Hepatocyte (in vitro differentiated cells): ENCODE data around the gene MTPN. TPM values are rescaled to one million over a fixed set of nuclear protein-coding genes. Genes with fewer than 3 reads are reported as not detected.

Experiments
- DNase-seq: peaks from one replicate; pipeline ENCODE4 v3.0.0-alpha.2; 2016; ENCODE audit warnings: low spot score
- H2AFZ ChIP-seq: fragments of 200-600 bp; sonication (generic); 2 replicates; pipeline ENCODE4 v1.6.0; 2016; ENCODE audit warnings: antibody characterized with exemption, mild to moderate bottlenecking
- H3K27ac ChIP-seq: fragments of 200-600 bp; sonication (generic); 2 replicates; pipeline ENCODE4 v1.5.1; 2016; ENCODE audit warnings: mild to moderate bottlenecking
- H3K27me3 ChIP-seq: fragments of 200-600 bp; sonication (generic); 2 replicates; pipeline ENCODE4 v1.6.1; 2016
- H3K36me3 ChIP-seq: fragments of 200-600 bp; sonication (generic); replicated peaks from 2 replicates; pipeline ENCODE4 v1.5.1; 2016; ENCODE audit warnings: low read depth; ENCODE audit not compliant: insufficient read depth
- H3K4me1 ChIP-seq: fragments of 200-600 bp; sonication (generic); 2 replicates; pipeline ENCODE4 v1.5.1; 2016; ENCODE audit warnings: mild to moderate bottlenecking, moderate library complexity; ENCODE audit not compliant: insufficient read depth
- H3K4me2 ChIP-seq: fragments of 200-600 bp; sonication (generic); 2 replicates; pipeline ENCODE4 v1.6.0; 2016
- H3K4me3 ChIP-seq: fragments of 200-600 bp; sonication (generic); 2 replicates; pipeline ENCODE4 v1.5.1; 2016; ENCODE audit warnings: mild to moderate bottlenecking
- H3K79me2 ChIP-seq: fragments of 200-600 bp; sonication (generic); 2 replicates; pipeline ENCODE4 v1.6.0; 2017; ENCODE audit warnings: mild to moderate bottlenecking
- H3K9me2 ChIP-seq: fragments of 200-600 bp; sonication (generic); replicated peaks from 2 replicates; pipeline ENCODE4 v1.6.0; 2017; ENCODE audit warnings: mild to moderate bottlenecking; ENCODE audit not compliant: insufficient read depth
- H3K9me3 ChIP-seq: fragments of 200-600 bp; sonication (generic); 2 replicates; pipeline ENCODE4 v1.5.1; 2016; ENCODE audit warnings: low read depth, mild to moderate bottlenecking
- H4K20me1 ChIP-seq: fragments of 200-600 bp; sonication (generic); 2 replicates; pipeline ENCODE4 v1.6.0; 2016; ENCODE audit warnings: mild to moderate bottlenecking; ENCODE audit not compliant: insufficient read depth, poor library complexity, severe bottlenecking
- CTCF ChIP-seq: fragments of 200-600 bp; sonication (generic); IDR thresholded peaks from 2 replicates; pipeline ENCODE4 v1.5.1; 2016; ENCODE audit warnings: antibody characterized with exemption, mild to moderate bottlenecking; ENCODE audit not compliant: poor library complexity
- EZH2 ChIP-seq: fragments of 200-600 bp; sonication (generic); IDR thresholded peaks from 2 replicates; pipeline ENCODE4 v1.6.1; 2016; ENCODE audit warnings: antibody characterized with exemption, mild to moderate bottlenecking, borderline replicate concordance
- EZH2phosphoT487 ChIP-seq: fragments of 200-600 bp; sonication (generic); IDR thresholded peaks from one replicate; pipeline ENCODE4 v1.6.1; 2018; ENCODE audit warnings: antibody characterized with exemption, mild to moderate bottlenecking, low read depth, moderate library complexity; ENCODE audit not compliant: unreplicated experiment, severe bottlenecking
- WGBS: methylation state at CpG from one replicate; pipeline ENCODE4 v1.1.6; 2016; ENCODE audit warnings: low lambda C conversion rate; ENCODE audit errors: missing lambda C conversion rate; 5-methylcytosine and 5-hydroxymethylcytosine counted together
- polyA plus RNA-seq: library from polyadenylated mRNA; unstranded; fragments of >200 nt; fragmentation: Nextera tagmentation; extraction: Ambion mirVana; gene quantifications from 2 replicates; pipeline ENCODE4 v1.2.1, GENCODE V29; 2016
- total RNA-seq: library from RNA; depleted of rRNA; stranded (reverse); fragments of >200 nt; gene quantifications from 2 replicates; pipeline ENCODE4 v1.2.3, GENCODE V29; 2014

The MTPN gene
- total and polyA plus RNA-seq, 2 experiments from 2014 or later: 32.8 to 131 TPM

- 94% methylated on average over 1 of the region's 1 CpG for WGBS
- Histone ChIP-seq H3K36me3 (no peaks in the 10 kb centered on the region), H3K79me2 (peaks cover 96% of the 10 kb centered on the region), H3K4me1 (no peaks in the 10 kb centered on the region), H3K27ac (no peak overlapping the region), H3K9me2 (no peaks in the 10 kb centered on the region), H3K27me3 (no peaks in the 10 kb centered on the region), H2AFZ (no peak overlapping the region), H3K4me2 (no peak overlapping the region), H3K4me3 (no peak overlapping the region), H3K9me3 (no peaks in the 10 kb centered on the region), H4K20me1 (peaks cover 23% of the 10 kb centered on the region)
- no peak for TF ChIP-seq EZH2
- TF ChIP-seq CTCF: no peak
- no peak for TF ChIP-seq EZH2phosphoT487
- DNase-seq: no peak
Observed at GRCh38 chr7:135964791-135965190, 12.4 kb downstream of the MTPN start.

GRCh38 chr7:135964274-135964673, 12.9 kb downstream of the MTPN start:
- Histone ChIP-seq H3K4me2 (no peak overlapping the region), H3K27ac (no peak overlapping the region), H2AFZ (no peak overlapping the region), H3K4me1 (no peaks in the 10 kb centered on the region), H4K20me1 (peaks cover 28% of the 10 kb centered on the region), H3K9me3 (no peaks in the 10 kb centered on the region), H3K27me3 (no peaks in the 10 kb centered on the region), H3K4me3 (no peak overlapping the region), H3K9me2 (no peaks in the 10 kb centered on the region), H3K79me2 (peaks cover 96% of the 10 kb centered on the region), H3K36me3 (no peaks in the 10 kb centered on the region)
- TF ChIP-seq EZH2 (no peak), EZH2phosphoT487 (no peak), CTCF (no peak)
- DNase-seq: no peak
- 80% methylated on average over 2 of the region's 2 CpGs for WGBS

GRCh38 chr7:135962802-135963201, 14.4 kb downstream of the MTPN start:
- no peaks in the 10 kb centered on the region for H3K36me3 ChIP-seq
- H3K27ac ChIP-seq: no peak overlapping the region
- no peaks in the 10 kb centered on the region for H3K9me3 ChIP-seq
- H3K79me2 ChIP-seq: peaks cover 100% of the 10 kb centered on the region
- H3K4me3 ChIP-seq: no peak overlapping the region
- peaks cover 38% of the 10 kb centered on the region for H4K20me1 ChIP-seq
- H3K27me3 ChIP-seq: no peaks in the 10 kb centered on the region
- H3K9me2 ChIP-seq: no peaks in the 10 kb centered on the region
- 86% methylated on average over 4 of the region's 4 CpGs for WGBS
- H3K4me1 ChIP-seq: no peaks in the 10 kb centered on the region
- H3K4me2 ChIP-seq: no peak overlapping the region
- H2AFZ ChIP-seq: no peak overlapping the region
- TF ChIP-seq EZH2phosphoT487: no peak
- no peak for TF ChIP-seq CTCF
- TF ChIP-seq EZH2: no peak
- no peak for DNase-seq
